ENCODE results near the gene ZNFX1.

Gene ZNFX1

GRCh38 chr20:49288250-49288751 is 10.4 kb upstream of the ZNFX1 start:
- Histone ChIP-seq H2BK15ac (ENCODE audit: low read depth, poor library complexity, severe bottlenecking) (no peak overlapping the region), H3K27ac (ENCODE audit: low read length, poor library complexity, severe bottlenecking) (peak overlapping the region; percentile 43), H3K18ac (ENCODE audit: low read depth in 1 of 2, low read length in 2 of 2) (no peak overlapping the region), H2AFZ (ENCODE audit: low read depth, low read length) (no peak overlapping the region), H3K4me3 (ENCODE audit: insufficient read depth in 1 of 2, low read depth in 1 of 2, low read length in 2 of 2) (peak overlapping the region in 1 of 2 experiments; percentile 28), H3K36me3 (ENCODE audit: control insufficient read depth in 1 of 2, insufficient read depth in 2 of 2, low read depth in 1 of 2, low read length in 2 of 2) (peaks cover 57 to 90% of the 10 kb centered on the region in 2 experiments), H3K9ac (ENCODE audit: low read length) (no peak overlapping the region), H2BK120ac (ENCODE audit: low read depth, low read length) (no peak overlapping the region), H2AK5ac (ENCODE audit: low read length, severe bottlenecking) (no peak overlapping the region), H3K79me1 (replicated peaks; ENCODE audit: low read length, poor library complexity, severe bottlenecking) (no peaks in the 10 kb centered on the region), H3K23ac (ENCODE audit: low read length in 2 of 2) (no peak overlapping the region), H4K8ac (ENCODE audit: low read length) (no peak overlapping the region), H4K91ac (ENCODE audit: low read length) (no peak overlapping the region), H3K27me3 (ENCODE audit: control insufficient read depth in 1 of 2, insufficient read depth in 1 of 2, low read length in 2 of 2) (no peaks in the 10 kb centered on the region), H3K4me1 (ENCODE audit: control insufficient read depth, insufficient read depth, low read depth, low read length) (peaks cover 4% of the 10 kb centered on the region), H2BK12ac (ENCODE audit: low read length in 2 of 2) (no peak overlapping the region), H3K4ac (ENCODE audit: low read depth in 1 of 2, low read length in 2 of 2) (no peak overlapping the region), H3K14ac (ENCODE audit: low read length in 2 of 2) (no peak overlapping the region), H2BK5ac (ENCODE audit: low read depth, low read length, poor library complexity, severe bottlenecking) (no peak overlapping the region), H3K9me3 (ENCODE audit: control insufficient read depth, low read length) (peaks cover 17% of the 10 kb centered on the region), H3K4me2 (ENCODE audit: low read length, poor library complexity, severe bottlenecking) (no peak overlapping the region)
- whole genome bisulfite sequencing = 100% methylated on average over 2 of the region's 2 CpGs
- peak; percentile 6 for DNase-seq

GRCh38 chr20:49287555-49288249 is 9.8 kb upstream of the ZNFX1 start:
- Histone ChIP-seq H3K27ac (ENCODE audit: low read length, poor library complexity, severe bottlenecking) (peak overlapping the region; percentile 61), H3K4me3 (ENCODE audit: insufficient read depth in 1 of 2, low read depth in 1 of 2, low read length in 2 of 2) (peak overlapping the region in 1 of 2 experiments; percentile 5), H2AFZ (ENCODE audit: low read depth, low read length) (no peak overlapping the region), H2BK15ac (ENCODE audit: low read depth, poor library complexity, severe bottlenecking) (no peak overlapping the region), H2BK12ac (ENCODE audit: low read length in 2 of 2) (no peak overlapping the region), H3K4ac (ENCODE audit: low read depth in 1 of 2, low read length in 2 of 2) (no peak overlapping the region), H3K9ac (ENCODE audit: low read length) (peak overlapping the region; percentile 13), H3K18ac (ENCODE audit: low read depth in 1 of 2, low read length in 2 of 2) (no peak overlapping the region), H3K9me3 (ENCODE audit: control insufficient read depth, low read length) (peaks cover 17% of the 10 kb centered on the region), H4K8ac (ENCODE audit: low read length) (no peak overlapping the region), H3K79me1 (replicated peaks; ENCODE audit: low read length, poor library complexity, severe bottlenecking) (no peaks in the 10 kb centered on the region), H3K36me3 (ENCODE audit: control insufficient read depth in 1 of 2, insufficient read depth in 2 of 2, low read depth in 1 of 2, low read length in 2 of 2) (peaks cover 62 to 96% of the 10 kb centered on the region in 2 experiments), H3K23ac (ENCODE audit: low read length in 2 of 2) (no peak overlapping the region), H2AK5ac (ENCODE audit: low read length, severe bottlenecking) (no peak overlapping the region), H2BK120ac (ENCODE audit: low read depth, low read length) (no peak overlapping the region), H3K27me3 (ENCODE audit: control insufficient read depth in 1 of 2, insufficient read depth in 1 of 2, low read length in 2 of 2) (no peaks in the 10 kb centered on the region), H3K14ac (ENCODE audit: low read length in 2 of 2) (no peak overlapping the region), H2BK5ac (ENCODE audit: low read depth, low read length, poor library complexity, severe bottlenecking) (no peak overlapping the region), H4K91ac (ENCODE audit: low read length) (no peak overlapping the region), H3K4me2 (ENCODE audit: low read length, poor library complexity, severe bottlenecking) (no peak overlapping the region), H3K4me1 (ENCODE audit: control insufficient read depth, insufficient read depth, low read depth, low read length) (peaks cover 5% of the 10 kb centered on the region)
- peak; percentile 41 for DNase-seq

- H3K14ac ChIP-seq (ENCODE audit: low read length in 2 of 2) = no peak overlapping the region
- peaks cover 10% of the 10 kb centered on the region for H3K4me1 ChIP-seq (ENCODE audit: control insufficient read depth, insufficient read depth, low read depth, low read length)
- peaks cover 63 to 98% of the 10 kb centered on the region in 2 experiments for H3K36me3 ChIP-seq (ENCODE audit: control insufficient read depth in 1 of 2, insufficient read depth in 2 of 2, low read depth in 1 of 2, low read length in 2 of 2)
- peak; percentile 37 for DNase-seq
- no peak overlapping the region for H2BK15ac ChIP-seq (ENCODE audit: low read depth, poor library complexity, severe bottlenecking)
- no peak overlapping the region for H3K18ac ChIP-seq (ENCODE audit: low read depth in 1 of 2, low read length in 2 of 2)
- peak overlapping the region in 1 of 2 experiments; percentile 61 for H3K4me3 ChIP-seq (ENCODE audit: insufficient read depth in 1 of 2, low read depth in 1 of 2, low read length in 2 of 2)
- peaks cover 17% of the 10 kb centered on the region for H3K9me3 ChIP-seq (ENCODE audit: control insufficient read depth, low read length)
- H2BK5ac ChIP-seq (ENCODE audit: low read depth, low read length, poor library complexity, severe bottlenecking) = no peak overlapping the region
- H2AK5ac ChIP-seq (ENCODE audit: low read length, severe bottlenecking) = no peak overlapping the region
- no peak overlapping the region for H3K23ac ChIP-seq (ENCODE audit: low read length in 2 of 2)
- H4K8ac ChIP-seq (ENCODE audit: low read length) = no peak overlapping the region
- no peak overlapping the region for H3K9ac ChIP-seq (ENCODE audit: low read length)
- H3K27me3 ChIP-seq (ENCODE audit: control insufficient read depth in 1 of 2, insufficient read depth in 1 of 2, low read length in 2 of 2) = no peaks in the 10 kb centered on the region
- peak overlapping the region; percentile 15 for H3K27ac ChIP-seq (ENCODE audit: low read length, poor library complexity, severe bottlenecking)
- no peak overlapping the region for H2BK12ac ChIP-seq (ENCODE audit: low read length in 2 of 2)
- H3K4me2 ChIP-seq (ENCODE audit: low read length, poor library complexity, severe bottlenecking) = no peak overlapping the region
- no peak overlapping the region for H2AFZ ChIP-seq (ENCODE audit: low read depth, low read length)
- no peak overlapping the region for H2BK120ac ChIP-seq (ENCODE audit: low read depth, low read length)
- no peaks in the 10 kb centered on the region for H3K79me1 ChIP-seq (replicated peaks; ENCODE audit: low read length, poor library complexity, severe bottlenecking)
- H4K91ac ChIP-seq (ENCODE audit: low read length) = no peak overlapping the region
- 88% methylated on average over 16 of the region's 16 CpGs for WGBS
- H3K4ac ChIP-seq (ENCODE audit: low read depth in 1 of 2, low read length in 2 of 2) = no peak overlapping the region
Observed at GRCh38 chr20:49286689-49287551, 9.1 kb upstream of the ZNFX1 start.

Measured in mesenchymal stem cell (in vitro differentiated cells and primary cell).